GM18499 (cell line): ENCODE data around the gene INO80B.
A peak's percentile ranks its signal among the peaks of the same experiment; 100 is the strongest.
"Not testable (repeated sequence)": the region's sequence is repeated elsewhere in the genome, so short reads cannot be mapped to it uniquely, and the experiment has no call there.

Experiments
- ATAC-seq: cut with Tn5 transposase; IDR thresholded peaks from one replicate; pipeline ENCODE4 v1.9.1; 2021; ENCODE audit warnings: moderate number of reproducible peaks; ENCODE audit not compliant: insufficient read depth, unreplicated experiment

INO80B gene

DNA sequence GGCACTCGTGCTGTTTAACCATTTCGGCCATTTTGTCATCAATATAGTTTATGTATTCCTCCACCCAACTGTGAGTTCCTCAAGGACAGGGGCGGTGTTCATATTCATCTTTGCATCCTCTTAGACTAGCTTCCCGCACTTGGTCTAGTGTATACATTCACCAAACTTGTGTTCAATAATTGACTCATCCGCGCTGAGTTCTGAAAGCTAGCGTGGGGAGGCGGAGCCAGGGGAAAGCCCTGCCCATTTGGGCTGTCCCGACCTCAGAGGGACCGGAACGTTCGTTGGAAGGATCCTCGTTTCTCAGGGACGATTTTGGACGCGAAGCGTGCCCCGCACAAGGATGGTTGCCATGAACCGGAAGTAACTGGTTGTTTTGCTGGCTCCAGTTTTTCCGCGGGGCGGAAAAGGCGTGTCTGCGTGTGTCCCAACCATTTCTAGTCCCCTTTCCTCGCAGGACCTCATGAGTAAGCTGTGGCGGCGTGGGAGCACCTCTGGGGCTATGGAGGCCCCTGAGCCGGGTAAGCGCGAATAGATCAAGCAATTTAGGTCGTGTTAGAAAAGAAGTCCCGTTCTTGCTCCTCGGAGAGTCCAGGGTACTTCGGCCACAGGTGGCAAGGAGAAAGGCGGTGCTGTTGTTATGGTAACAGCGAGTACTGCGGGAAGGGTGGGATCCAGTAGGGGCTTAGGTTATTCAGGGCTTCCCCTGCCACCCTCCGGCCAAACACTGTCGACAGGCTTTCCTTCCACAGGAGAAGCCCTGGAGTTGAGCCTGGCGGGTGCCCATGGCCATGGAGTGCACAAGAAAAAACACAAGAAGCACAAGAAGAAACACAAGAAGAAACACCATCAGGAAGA, at the start of gene INO80B:
INO80B (plus strand) TSS at position 434 of the 858 bp plus-strand sequence; CDS start at position 464, 30 bp downstream.
- peak; percentile 45 for ATAC-seq

DNA sequence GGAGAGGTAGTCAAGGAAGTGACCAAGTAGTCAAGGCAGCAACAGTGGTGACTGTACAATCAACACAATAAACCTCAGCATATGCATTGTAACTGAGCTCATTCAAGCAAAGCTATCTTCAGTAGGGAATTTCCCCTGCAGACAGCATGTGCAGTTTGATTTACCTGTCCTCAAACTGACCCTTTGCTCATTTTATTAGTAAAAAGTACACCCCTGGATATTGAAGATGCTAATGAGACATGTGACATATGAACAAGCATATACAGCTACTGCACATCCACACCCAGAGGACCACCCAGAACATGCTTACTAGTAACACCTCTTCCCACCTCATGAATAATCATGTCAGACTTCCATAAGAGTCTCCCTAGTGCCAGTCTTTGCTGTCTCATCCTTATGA, 48.9 kb upstream of the INO80B start:
- ATAC-seq: peak; percentile 85

DNA sequence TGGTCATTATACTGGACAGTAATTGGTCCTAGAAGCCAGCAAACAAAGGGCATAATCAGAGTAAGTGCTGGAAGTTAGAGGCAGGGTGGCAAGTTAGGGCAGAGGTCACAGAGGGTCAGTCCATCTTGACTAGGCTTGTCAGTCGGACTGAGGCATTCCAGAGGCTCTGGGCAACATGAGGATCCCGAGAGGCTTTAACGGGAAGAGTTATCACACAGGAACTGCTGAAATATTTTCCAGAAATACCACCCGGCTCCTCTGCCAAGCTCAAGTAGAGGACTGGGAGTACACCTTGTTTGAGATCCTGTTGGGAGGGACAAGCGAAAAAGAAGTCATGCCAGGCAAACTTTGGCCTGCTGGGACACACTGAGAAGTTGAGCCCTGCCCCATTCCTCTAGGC, 47.2 kb upstream of the INO80B start:
- ATAC-seq: no peak

DNA sequence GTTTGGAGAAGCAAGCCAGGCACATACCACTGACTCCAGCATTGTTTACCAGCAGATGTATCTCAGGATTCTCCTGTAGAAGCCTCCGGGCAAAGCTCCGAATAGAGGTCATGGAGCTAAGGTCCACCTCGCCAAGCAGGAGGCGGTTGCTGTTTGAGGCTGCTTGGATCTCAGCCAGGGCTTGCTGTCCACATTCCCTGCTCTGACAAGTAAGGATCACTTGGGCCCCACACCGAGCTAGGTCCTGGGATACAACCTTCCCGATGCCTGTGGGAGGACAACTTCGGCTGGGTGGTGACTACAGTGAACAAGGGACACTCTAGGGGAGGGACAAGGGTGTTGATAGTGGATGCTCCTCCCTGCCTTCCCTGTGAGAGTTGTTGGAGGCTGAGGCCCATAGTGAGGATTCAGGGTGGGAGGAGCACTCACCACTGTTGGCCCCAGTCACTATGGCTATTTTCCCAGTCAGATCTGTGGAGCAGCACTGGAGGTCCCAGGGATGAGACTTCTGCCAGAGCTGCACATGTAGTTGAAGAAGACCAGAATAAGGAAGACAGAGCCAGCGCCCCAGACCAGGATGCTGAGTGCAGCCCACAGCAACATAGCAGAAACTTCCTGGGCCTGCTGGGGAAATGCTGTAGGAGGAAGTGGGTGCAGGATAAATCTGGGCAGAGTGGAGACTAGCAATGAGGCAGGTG, 41.7 kb upstream of the INO80B start:
- ATAC-seq: no peak

DNA sequence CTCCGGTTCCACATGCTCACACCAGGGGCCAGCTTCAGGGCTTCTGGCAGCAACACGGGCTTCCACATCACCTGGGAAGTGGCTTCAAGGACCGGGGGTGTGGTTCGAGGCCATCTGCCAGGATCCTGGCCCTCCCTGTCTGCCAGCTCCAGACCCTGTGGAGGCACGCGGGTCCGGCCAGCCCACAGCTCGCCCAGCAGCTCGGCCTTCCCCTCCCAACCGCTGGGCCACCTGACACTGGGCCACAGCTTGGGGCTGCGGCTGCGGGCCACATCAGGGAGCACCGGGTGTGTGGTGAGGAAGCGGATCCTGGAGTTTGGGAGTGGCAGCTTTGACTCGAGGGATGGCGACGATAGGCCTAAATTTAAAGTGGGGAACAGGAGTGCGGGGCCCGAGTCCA, 40.4 kb upstream of the INO80B start:
- ATAC-seq: no peak

DNA sequence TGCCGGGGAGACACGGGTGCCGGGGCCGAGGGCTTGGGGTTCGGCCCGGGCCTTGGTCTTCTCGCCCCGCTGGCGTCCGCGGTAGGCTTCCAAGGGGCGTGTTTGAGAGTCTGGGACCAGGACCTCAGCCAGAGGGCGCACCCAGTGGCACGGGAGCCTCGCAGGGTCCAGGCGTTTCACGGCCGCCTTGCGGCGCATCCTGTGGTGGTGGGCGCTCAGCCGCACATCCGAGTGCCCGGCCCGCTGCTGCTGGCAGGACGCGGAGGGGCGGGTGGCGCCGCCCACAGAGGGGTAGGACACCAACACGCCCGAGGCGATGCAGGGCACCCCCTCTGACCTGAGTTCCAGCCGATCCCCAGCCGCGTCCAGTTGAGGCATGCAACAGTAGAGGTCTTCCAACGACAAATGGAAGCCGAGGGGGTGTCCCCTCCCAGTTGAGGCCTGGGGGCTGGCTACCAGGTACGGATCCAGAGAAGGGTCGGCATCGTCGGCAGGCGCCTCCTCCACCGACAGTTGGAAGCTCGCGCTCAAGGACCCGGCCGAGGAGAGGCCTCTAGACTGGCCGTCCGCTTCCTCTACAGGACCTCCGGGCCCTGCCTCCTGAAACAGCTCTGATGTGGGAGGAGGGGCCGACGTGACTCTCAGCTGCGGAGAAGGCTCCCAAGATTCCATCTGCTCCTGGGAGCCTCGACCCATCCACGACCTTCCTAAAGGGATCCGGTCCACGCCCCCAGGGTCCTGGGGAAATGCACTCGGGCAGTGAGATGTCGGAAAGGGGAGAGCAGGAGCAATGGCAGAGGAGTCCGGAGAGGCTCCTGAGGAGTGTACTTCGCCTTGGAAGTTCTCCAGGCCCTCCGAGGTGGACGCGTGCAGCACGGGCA, 39.8 kb upstream of the INO80B start:
- no peak for ATAC-seq

DNA sequence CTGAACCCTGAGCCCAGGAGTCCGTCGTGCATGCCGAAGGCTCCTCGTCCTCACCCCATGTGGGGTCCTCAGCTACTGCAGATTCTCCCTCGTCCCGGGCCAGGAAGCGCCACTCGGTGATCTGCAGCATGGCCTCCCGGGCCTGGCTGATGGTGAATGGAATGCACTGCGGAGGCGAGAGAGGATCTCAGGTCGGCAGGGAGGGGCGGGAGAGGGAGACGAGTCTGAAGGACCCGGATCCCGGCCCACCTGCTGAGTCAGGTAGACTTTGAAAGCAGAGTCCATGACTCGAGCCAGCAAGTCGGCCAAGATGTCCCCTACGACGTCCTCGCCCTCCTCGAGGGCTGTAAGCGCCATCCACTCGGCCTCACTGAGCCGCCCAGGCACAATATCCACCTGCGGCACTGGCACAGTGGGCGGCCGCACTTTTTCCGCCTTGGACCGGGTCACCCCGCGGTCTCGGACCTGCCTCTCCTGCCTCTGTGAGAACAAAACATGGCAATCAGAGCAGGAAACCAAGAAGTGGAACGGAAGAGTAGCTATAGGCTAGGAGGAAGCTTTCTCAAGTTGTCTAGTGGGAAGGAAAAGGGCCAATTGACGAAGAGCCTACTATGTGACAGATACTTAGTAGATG, 39.0 kb upstream of the INO80B start:
- ATAC-seq: no peak

DNA sequence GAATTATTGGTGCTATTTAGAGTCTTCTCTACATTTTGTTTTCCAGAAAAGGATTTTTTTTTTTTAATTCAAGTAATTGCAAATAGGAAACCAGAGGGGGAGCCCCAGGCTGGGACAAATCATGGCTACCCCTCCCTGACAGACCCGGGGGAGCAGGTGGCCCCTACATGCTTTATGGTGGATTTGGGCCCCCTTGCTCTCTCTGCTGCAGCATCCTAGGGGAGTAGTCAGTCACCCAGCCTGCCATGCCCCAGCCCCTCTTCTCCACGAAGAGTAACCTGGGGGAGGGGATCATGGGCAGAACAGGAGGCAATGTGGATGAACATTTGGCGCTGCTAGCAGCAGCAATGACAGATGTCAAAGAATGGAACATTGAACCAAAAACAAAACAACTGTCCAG, 38.1 kb upstream of the INO80B start:
- no peak for ATAC-seq

DNA sequence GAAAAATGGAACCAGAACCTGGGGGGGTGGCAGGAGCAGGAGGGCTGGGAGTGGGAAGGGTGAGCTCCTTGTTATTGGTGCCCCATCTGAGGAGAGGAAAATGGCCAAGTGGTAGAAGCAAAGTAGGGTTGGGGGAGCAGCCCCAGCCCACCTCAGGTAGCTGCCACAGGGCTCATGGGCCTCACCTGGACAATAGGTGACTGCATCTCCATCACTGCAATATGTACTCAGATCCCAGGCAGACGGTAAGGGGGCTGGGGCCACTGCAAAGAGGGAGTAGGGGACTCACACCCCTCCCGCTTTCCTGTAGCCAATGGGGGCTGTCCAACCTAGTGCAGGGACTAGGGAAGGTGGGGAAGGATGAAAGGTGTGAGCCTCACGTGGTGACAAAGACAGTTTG, 37.7 kb upstream of the INO80B start:
- no peak for ATAC-seq

DNA sequence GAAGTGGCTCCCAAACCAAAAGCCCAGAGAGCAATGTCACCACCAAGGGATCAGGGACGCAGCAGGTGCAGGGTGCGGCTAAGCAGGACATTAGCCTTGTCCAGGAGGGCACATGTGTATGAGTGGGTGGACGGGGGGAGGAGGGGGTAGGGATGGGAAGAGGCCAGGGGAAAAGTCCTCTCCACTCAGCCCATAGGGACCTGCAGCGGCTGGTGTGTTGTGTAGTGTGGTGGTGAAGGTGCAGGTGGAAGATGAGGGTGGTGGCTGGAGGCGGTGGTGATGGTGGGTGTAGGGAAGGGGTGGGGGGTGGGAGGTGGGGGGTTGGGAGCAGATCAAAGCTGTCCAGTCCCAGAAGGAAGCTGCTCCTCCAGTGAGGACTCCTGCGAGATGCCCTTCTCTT, 37.1 kb upstream of the INO80B start:
- ATAC-seq: no peak

DNA sequence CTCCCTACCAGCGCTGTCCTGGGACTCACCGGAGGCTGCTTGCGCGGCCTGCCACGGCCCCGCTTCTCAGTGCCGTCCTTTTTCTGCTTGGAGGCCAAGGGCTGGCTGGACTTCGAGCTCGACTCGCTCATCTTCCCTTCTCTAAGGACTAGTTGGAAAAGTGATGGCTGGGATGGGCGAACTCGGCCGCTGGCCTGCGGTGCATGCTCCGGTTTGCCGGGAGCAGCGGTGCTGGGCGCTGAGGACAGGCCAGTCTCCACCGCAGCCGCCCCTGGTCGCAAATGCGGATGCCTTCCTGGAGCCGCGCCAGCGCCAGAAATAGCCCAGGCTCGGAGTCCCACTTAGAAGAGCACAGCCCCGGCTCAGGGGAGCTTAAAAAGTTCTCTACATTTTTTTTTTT, 36.6 kb upstream of the INO80B start:
- no peak for ATAC-seq

DNA sequence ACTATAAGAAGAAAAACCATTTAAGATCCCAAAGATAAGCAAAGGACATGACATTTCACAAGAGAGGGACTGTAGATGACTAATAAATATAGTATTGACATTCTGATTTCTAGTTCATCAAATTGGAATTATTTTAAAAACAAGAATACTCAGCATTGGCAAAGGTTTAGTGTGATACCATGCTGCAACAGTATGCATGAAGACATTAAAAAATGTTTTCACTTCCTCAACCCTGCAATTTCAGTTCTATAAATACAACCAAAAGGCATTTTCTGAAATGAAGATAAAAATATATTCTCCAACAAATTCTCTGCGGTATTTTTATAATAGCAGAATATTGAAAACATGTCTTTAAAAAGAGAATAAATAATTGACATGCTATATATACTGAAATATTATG, 35.5 kb upstream of the INO80B start:
- ATAC-seq: no peak

DNA sequence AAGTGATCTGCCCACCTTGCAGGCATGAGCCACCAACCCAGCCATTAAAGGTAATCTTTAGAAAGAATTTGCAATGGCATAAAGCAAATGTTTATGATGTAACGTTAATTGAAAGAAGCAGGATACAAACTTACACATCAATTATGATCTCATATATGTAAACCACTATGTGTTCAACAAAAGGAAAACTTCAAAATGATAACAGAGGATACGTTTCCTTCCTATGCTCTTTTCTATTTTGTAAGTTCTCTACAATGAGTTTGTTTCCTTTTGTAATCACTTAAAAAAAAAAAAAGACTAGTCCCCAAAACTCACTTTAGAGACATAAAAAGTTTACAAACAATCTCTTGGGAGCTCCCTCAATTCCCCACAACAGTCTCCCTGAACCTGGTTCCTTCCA, 34.9 kb upstream of the INO80B start:
- no peak for ATAC-seq

DNA sequence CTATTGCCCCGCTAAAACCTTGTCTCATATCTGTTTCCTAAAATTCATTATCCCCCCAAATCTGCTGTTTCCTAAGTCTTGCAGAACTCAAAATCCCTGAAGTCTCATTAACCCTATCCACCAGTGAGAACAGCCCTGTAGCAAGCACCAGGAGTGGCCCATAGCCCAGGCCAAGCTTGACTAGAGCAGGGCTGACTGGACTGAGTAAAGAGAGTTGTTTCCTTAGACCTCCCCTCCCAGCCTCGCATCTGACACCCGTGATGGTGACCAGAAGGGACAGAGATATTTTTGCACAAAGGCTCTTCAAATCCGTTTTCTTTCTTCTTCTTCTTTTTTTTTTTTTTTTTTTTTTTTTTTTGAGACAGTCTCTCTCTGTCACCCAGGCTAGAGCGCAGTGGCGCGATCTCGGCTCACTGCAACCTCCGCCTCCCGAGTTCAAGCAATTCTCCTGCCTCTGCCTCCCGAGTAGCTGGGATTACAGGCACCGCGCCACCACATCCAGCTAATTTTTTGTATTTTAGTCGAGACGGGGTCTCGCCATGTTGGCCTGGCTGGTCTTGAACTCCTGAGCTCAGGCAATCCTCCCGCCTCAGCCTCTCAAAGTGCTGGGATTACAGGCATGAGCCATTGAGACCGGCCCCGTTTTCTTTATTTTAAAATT, 34.3 kb upstream of the INO80B start:
- not testable (repeated sequence) for ATAC-seq

DNA sequence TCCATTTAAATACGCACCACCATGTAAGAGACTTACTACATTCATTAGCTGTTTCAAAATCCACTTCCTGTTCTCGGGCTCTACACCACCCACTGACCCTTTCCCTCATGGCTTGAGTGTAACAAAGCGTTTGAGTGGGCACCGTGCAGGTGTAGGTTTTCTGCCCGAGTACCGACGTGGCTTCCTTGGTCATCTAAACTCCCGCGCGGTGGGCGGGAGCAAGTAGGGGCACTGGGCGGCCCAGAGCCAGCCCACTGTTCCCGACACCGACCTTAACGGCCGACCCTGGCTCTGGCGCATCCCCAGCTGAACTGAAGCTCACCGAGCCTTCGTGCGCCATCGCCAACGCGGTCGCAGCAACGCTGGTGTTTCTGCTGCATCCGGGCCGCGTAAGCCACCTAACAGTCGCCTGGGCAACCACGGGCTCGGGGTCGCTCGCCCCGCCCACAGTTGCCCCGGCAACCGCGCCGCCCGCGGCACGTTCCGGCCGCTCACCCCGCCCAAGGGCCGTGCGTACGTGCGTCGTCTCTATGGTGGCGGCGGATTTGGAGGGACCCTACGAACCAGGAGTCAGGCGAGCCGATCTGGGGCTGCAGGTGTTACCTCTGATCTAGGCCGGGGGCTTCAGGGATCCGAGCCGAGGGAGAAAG, 33.5 kb upstream of the INO80B start, which contains the start of the genes C2orf81 and WDR54:
C2orf81 (minus strand) TSS at position 399 of the 650 bp plus-strand sequence; CDS start at position 340, 59 bp downstream.
WDR54 (plus strand) TSS at position 510 of the 650 bp plus-strand sequence. CDS start 424 bp downstream, outside the sequence.
- peak; percentile 72 for ATAC-seq

DNA sequence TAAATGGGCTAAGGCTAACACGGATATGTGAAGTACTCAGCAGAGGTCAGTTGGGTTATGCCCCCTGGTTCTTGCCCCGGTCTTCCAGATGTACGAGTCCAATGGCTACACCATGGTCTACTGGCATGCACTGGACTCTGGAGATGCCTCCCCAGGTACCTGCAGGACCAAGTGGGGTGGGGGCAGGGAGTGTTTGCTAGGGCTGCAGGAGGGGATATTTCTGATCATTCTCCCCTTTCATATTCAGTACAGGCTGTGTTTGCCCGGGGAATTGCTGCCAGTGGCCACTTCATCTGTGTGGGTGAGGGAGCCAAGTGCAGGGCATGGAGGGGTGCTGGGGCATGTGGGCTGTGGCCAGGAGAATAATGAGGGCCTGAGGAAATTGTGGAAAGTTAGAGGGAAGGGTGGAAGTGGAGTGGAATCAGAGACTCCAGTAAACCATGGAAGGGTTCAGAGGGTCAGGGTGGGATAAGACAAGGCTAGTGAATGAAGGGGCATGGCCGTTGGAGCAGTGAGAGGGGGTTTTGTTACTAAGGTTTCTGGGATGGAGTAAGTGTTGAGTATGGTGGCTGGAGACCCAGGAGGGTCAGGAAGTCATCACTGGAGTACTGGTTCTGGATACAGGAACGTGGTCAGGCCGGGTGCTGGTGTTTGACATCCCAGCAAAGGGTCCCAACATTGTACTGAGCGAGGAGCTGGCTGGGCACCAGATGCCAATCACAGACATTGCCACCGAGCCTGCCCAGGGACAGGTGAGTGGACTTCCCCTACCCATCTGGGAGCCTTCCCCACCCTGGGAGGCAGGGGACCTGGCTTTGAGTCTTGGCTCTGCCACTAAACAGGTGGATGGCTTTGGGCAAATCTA, 31.4 kb upstream of the INO80B start:
- no peak for ATAC-seq

DNA sequence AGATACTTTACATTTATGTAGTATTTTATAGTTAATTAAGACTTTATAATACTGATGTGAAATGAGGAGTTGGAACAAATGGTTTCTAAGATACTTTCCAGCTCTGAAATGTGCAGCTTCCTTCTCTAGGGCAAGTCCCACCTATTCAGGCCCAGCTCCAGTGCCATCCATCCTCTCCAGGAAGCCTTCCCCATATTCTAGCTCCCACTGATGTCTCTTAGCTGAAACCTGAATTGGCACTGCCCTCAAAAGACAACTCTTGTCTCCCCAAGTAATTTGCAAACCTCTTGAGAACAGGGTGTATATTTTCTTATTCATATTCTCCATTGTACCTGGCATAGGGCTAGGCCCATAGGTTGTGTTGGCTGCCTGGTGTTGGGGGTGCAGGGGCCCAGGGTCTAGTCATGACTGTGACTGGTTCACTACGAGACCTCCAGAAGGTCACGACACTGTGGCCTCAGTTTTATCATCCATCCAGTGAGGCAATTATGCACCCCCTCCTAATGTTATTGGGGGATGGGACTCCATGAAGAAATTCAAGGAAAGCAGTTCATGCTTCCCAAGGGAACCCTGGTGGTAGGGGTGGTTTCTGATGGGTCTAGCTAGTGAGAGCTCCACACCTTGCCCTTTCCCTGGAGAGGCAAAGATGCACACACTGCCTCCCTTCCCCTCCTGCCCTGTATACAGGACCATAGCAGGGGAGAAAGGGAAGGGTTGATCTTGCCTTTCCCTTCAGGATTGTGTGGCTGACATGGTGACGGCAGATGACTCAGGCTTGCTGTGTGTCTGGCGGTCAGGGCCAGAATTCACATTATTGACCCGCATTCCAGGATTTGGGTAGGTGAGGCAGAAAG, 30.5 kb upstream of the INO80B start:
- ATAC-seq: no peak
